Naive thymus-derived CD4-positive, alpha-beta T cell (primary cell): ENCODE results near the gene EIF4ENIF1. TPM values are rescaled to one million over a fixed set of nuclear protein-coding genes. Genes with fewer than 3 reads are reported as not detected.

ENCODE experiments used
- ATAC-seq: fragments of 150-1000 bp; cut with Tn5 transposase; 2 replicates; pipeline ENCODE4 v1.10.0; 2021; ENCODE audit warnings: mild to moderate bottlenecking, moderate library complexity
- CTCF ChIA-PET: fragments of 350-600 bp; sonication (Branson Sonifier 250); formaldehyde crosslinking; loops from one replicate; lab custom pipeline; 2021; ENCODE audit warnings: antibody characterized with exemption; lab: Charles Lee
- POLR2A ChIA-PET: fragments of 350-600 bp; sonication (Branson Sonifier 250); formaldehyde crosslinking; loops from one replicate; lab custom pipeline; 2021; ENCODE audit warnings: antibody characterized with exemption, inconsistent platforms; lab: Charles Lee
- DNase-seq, 9 donors: peaks; one replicate each; pipeline versions ENCODE4 v3.0.0 to v3.0.0-alpha.2; 2020 to 2022; ENCODE audit warnings: mixed read lengths in 1 of 9
- H3K27ac ChIP-seq: one replicate; pipeline ENCODE4 v1.7.0; 2013; ENCODE audit warnings: mild to moderate bottlenecking, low read depth, low read length, moderate library complexity
- H3K27me3 ChIP-seq, 2 donors: one replicate each; pipeline ENCODE4 v1.7.0; 2013; ENCODE audit warnings: low read length in 2 of 2, mild to moderate bottlenecking in 2 of 2, moderate library complexity in 2 of 2; ENCODE audit not compliant: control insufficient read depth in 2 of 2, insufficient read depth in 2 of 2
- H3K36me3 ChIP-seq, 3 experiments: 1 replicate in 2 of 3; 2 replicates in 1 of 3; pipeline ENCODE4 v1.7.0; 2013; ENCODE audit warnings: low read length in 3 of 3, mild to moderate bottlenecking in 3 of 3, moderate library complexity in 1 of 3; ENCODE audit not compliant: insufficient read depth in 3 of 3, control insufficient read depth in 2 of 3
- H3K4me1 ChIP-seq, 2 donors: one replicate each; pipeline ENCODE4 v1.7.0; 2013; ENCODE audit warnings: low read length in 2 of 2, mild to moderate bottlenecking in 2 of 2, moderate library complexity in 1 of 2; ENCODE audit not compliant: control insufficient read depth in 2 of 2, insufficient read depth in 2 of 2
- H3K4me3 ChIP-seq: 2 replicates; pipeline ENCODE4 v1.7.0; 2013; ENCODE audit warnings: mild to moderate bottlenecking, low read length
- H3K9me3 ChIP-seq, 3 experiments: 1 replicate in 2 of 3; 2 replicates in 1 of 3; pipeline ENCODE4 v1.7.0; 2013; ENCODE audit warnings: low read length in 3 of 3; ENCODE audit not compliant: control insufficient read depth in 2 of 3
- H3K27ac Mint-ChIP-seq, 9 donors: one replicate each; pipeline ENCODE4 v1.8.0; 2020 to 2022; ENCODE audit warnings: mixed read lengths in 9 of 9, mild to moderate bottlenecking in 8 of 9, moderate library complexity in 5 of 9, inconsistent platforms in 2 of 9
- H3K27me3 Mint-ChIP-seq, 5 donors: one replicate each; pipeline ENCODE4 v1.8.0; 2021 to 2022; ENCODE audit warnings: mixed read lengths in 5 of 5, mild to moderate bottlenecking in 1 of 5
- H3K36me3 Mint-ChIP-seq, 5 donors: one replicate each; pipeline ENCODE4 v1.8.0; 2020 to 2022; ENCODE audit warnings: mixed read lengths in 5 of 5, mild to moderate bottlenecking in 3 of 5, inconsistent platforms in 1 of 5
- H3K4me1 Mint-ChIP-seq, 7 donors: one replicate each; pipeline ENCODE4 v1.8.0; 2020 to 2022; ENCODE audit warnings: mixed read lengths in 7 of 7, mild to moderate bottlenecking in 3 of 7, inconsistent platforms in 1 of 7
- H3K4me3 Mint-ChIP-seq, 10 donors: one replicate each; pipeline ENCODE4 v1.8.0; 2020 to 2022; ENCODE audit warnings: mild to moderate bottlenecking in 10 of 10, mixed read lengths in 10 of 10, moderate library complexity in 6 of 10, inconsistent platforms in 2 of 10
- H3K9me3 Mint-ChIP-seq, 11 donors: one replicate each; pipeline ENCODE4 v1.8.0; 2020 to 2022; ENCODE audit warnings: mixed read lengths in 11 of 11, mild to moderate bottlenecking in 4 of 11, inconsistent platforms in 1 of 11, moderate library complexity in 1 of 11
- intact Hi-C, 2 donors: fragments of 100-400 bp; cut with micrococcal nuclease; formaldehyde crosslinking; loops; one replicate each; pipeline ENCODE4 v1.15.1; 2023
- polyA plus RNA-seq, 2 donors: library from polyadenylated mRNA; unstranded; fragments of 300-500 nt; fragmentation: Illumina TruSeq; gene quantifications; one replicate each; pipeline ENCODE4 v1.2.3, GENCODE V29; 2021
- total RNA-seq, 6 experiments: library from RNA in 5 of 6; stranded (reverse) in 5 of 6; gene quantifications; 1 replicate in 5 of 6; 2 replicates in 1 of 6; pipeline ENCODE4 v1.2.3 and lab custom pipeline; 2021 to 2026

EIF4ENIF1 gene
- total and polyA plus RNA-seq, 7 experiments from 2014 or later, result 12.8 to 46.5 (median 26.9) TPM

- Mint-ChIP-seq H3K4me3 (no peak overlapping the region), H3K27me3 (no peaks in the 10 kb centered on the region), H3K36me3 (peaks cover 0 to 43% (median 33%) of the 10 kb centered on the region in 5 donors), H3K9me3 (no peaks in the 10 kb centered on the region), H3K27ac (peak overlapping the region in 1 of 9 donors; percentile 62), H3K4me1 (peaks cover 18 to 41% (median 32%) of the 10 kb centered on the region in 7 donors)
- ATAC-seq (no peak), DNase-seq (no peak)
- Histone ChIP-seq H3K9me3 (no peaks in the 10 kb centered on the region), H3K27me3 (no peaks in the 10 kb centered on the region), H3K27ac (no peak overlapping the region), H3K4me1 (no peaks in the 10 kb centered on the region), H3K4me3 (no peak overlapping the region), H3K36me3 (peaks cover 0 to 35% (median 6%) of the 10 kb centered on the region in 3 experiments)
- CTCF ChIA-PET, result no interaction called here
- POLR2A ChIA-PET, result no interaction called here
- intact Hi-C loops, result no loop called here
These were observed 8.5 kb downstream of the EIF4ENIF1 start for GRCh38 chr22:31481129-31481528.

- Mint-ChIP-seq H3K27ac (peak overlapping the region in 1 of 9 donors; percentile 42), H3K4me1 (peaks cover 4 to 25% (median 19%) of the 10 kb centered on the region in 7 donors), H3K9me3 (no peaks in the 10 kb centered on the region), H3K27me3 (no peaks in the 10 kb centered on the region), H3K36me3 (peaks cover 0 to 31% (median 18%) of the 10 kb centered on the region in 5 donors), H3K4me3 (no peak overlapping the region)
- peaks cover 0 to 17% (median 6%) of the 10 kb centered on the region in 3 experiments for H3K36me3 ChIP-seq
- ChIA-PET CTCF (no interaction called here), POLR2A (interaction anchor here (1.1 kb wide), 1 partner anchor 12 kb away, joined by 3 read pairs; no protein-coding TSS in a partner anchor)
- H3K27me3 ChIP-seq, result no peaks in the 10 kb centered on the region
- no peaks in the 10 kb centered on the region for H3K4me1 ChIP-seq
- H3K9me3 ChIP-seq, result no peaks in the 10 kb centered on the region
- DNase-seq, result no peak
- no peak for ATAC-seq
- H3K4me3 ChIP-seq, result no peak overlapping the region
- H3K27ac ChIP-seq, result no peak overlapping the region
- intact Hi-C loops, result no loop called here
These were observed 12.3 kb downstream of the EIF4ENIF1 start for GRCh38 chr22:31477329-31477728.

GRCh38 chr22:31475800-31476199 is 13.8 kb downstream of the EIF4ENIF1 start:
- Histone ChIP-seq H3K27me3 (no peaks in the 10 kb centered on the region), H3K4me3 (no peak overlapping the region), H3K9me3 (no peaks in the 10 kb centered on the region), H3K4me1 (no peaks in the 10 kb centered on the region), H3K36me3 (peaks cover 0 to 6% (median 2%) of the 10 kb centered on the region in 3 experiments), H3K27ac (no peak overlapping the region)
- Mint-ChIP-seq H3K27ac (no peak overlapping the region), H3K27me3 (no peaks in the 10 kb centered on the region), H3K36me3 (peaks cover 0 to 26% (median 16%) of the 10 kb centered on the region in 5 donors), H3K4me3 (no peak overlapping the region), H3K9me3 (no peaks in the 10 kb centered on the region), H3K4me1 (peaks cover 0 to 25% (median 12%) of the 10 kb centered on the region in 7 donors)
- ChIA-PET CTCF (no interaction called here), POLR2A (interaction anchor here (0.7 kb wide), 1 partner anchor 17 kb away, joined by 4 read pairs; no protein-coding TSS in a partner anchor)
- intact Hi-C loops, result no loop called here
- ATAC-seq, result no peak
- no peak for DNase-seq

- CTCF ChIA-PET, result no interaction called here
- H3K4me1 ChIP-seq, result no peaks in the 10 kb centered on the region
- no peak overlapping the region for H3K27ac ChIP-seq
- H3K9me3 ChIP-seq, result no peaks in the 10 kb centered on the region
- DNase-seq, result no peak
- Mint-ChIP-seq H3K27me3 (no peaks in the 10 kb centered on the region), H3K27ac (peak overlapping the region in 1 of 9 donors; percentile 19), H3K9me3 (no peaks in the 10 kb centered on the region), H3K4me3 (no peak overlapping the region), H3K4me1 (peaks cover 0 to 25% (median 12%) of the 10 kb centered on the region in 7 donors), H3K36me3 (peaks cover 0 to 19% (median 12%) of the 10 kb centered on the region in 5 donors)
- POLR2A ChIA-PET, result no interaction called here
- no peak overlapping the region for H3K4me3 ChIP-seq
- no peaks in the 10 kb centered on the region for H3K27me3 ChIP-seq
- no peak for ATAC-seq
- intact Hi-C loops, result no loop called here
- H3K36me3 ChIP-seq, result peaks cover 0 to 6% (median 4%) of the 10 kb centered on the region in 3 experiments
These were observed 14.9 kb downstream of the EIF4ENIF1 start for GRCh38 chr22:31474743-31475142.

GRCh38 chr22:31465307-31465706 is 24.3 kb downstream of the EIF4ENIF1 start:
- no peak overlapping the region for H3K4me3 ChIP-seq
- H3K4me1 Mint-ChIP-seq, result peaks cover 0 to 5% (median 0%) of the 10 kb centered on the region in 7 donors
- H3K27me3 Mint-ChIP-seq, result no peaks in the 10 kb centered on the region
- no peaks in the 10 kb centered on the region for H3K9me3 Mint-ChIP-seq
- DNase-seq, result no peak
- POLR2A ChIA-PET, result interaction anchor here (0.8 kb wide), 1 partner anchor 49 kb away, joined by 3 read pairs; no protein-coding TSS in a partner anchor
- CTCF ChIA-PET, result no interaction called here
- no peak overlapping the region for H3K27ac ChIP-seq
- H3K4me3 Mint-ChIP-seq, result no peak overlapping the region
- peaks cover 14 to 65% (median 19%) of the 10 kb centered on the region in 3 experiments for H3K36me3 ChIP-seq
- H3K4me1 ChIP-seq, result no peaks in the 10 kb centered on the region
- no peak overlapping the region for H3K27ac Mint-ChIP-seq
- no peaks in the 10 kb centered on the region for H3K9me3 ChIP-seq
- H3K36me3 Mint-ChIP-seq, result peaks cover 4 to 44% (median 32%) of the 10 kb centered on the region in 5 donors
- H3K27me3 ChIP-seq, result no peaks in the 10 kb centered on the region
- intact Hi-C loops, result no loop called here
- ATAC-seq, result no peak

- no peaks in the 10 kb centered on the region for H3K4me1 ChIP-seq
- Mint-ChIP-seq H3K36me3 (peaks cover 7 to 40% (median 24%) of the 10 kb centered on the region in 5 donors), H3K9me3 (no peaks in the 10 kb centered on the region), H3K27me3 (no peaks in the 10 kb centered on the region), H3K27ac (peak overlapping the region in 1 of 9 donors; percentile 42), H3K4me3 (no peak overlapping the region), H3K4me1 (peaks cover 0 to 4% (median 0%) of the 10 kb centered on the region in 7 donors)
- CTCF ChIA-PET, result no interaction called here
- no peaks in the 10 kb centered on the region for H3K9me3 ChIP-seq
- peaks cover 19 to 62% (median 26%) of the 10 kb centered on the region in 3 experiments for H3K36me3 ChIP-seq
- DNase-seq (no peak), ATAC-seq (no peak)
- no peak overlapping the region for H3K4me3 ChIP-seq
- POLR2A ChIA-PET, result no interaction called here
- intact Hi-C loops, result loop anchor here in 1 of 2 donors (2.0 kb wide), 1 partner anchor 47 kb away; no protein-coding TSS in a partner anchor
- no peaks in the 10 kb centered on the region for H3K27me3 ChIP-seq
- H3K27ac ChIP-seq, result no peak overlapping the region
These were observed 27.9 kb downstream of the EIF4ENIF1 start for GRCh38 chr22:31461699-31462098.
